Natural killer cell treated with Interleukin-12 subunit alpha and Interleukin-12 subunit beta and Interleukin-15 and Interleukin-18, amount 100 ng/mL, for 72 hours (primary cell): ENCODE measurements around the gene KCTD2. TPM values are rescaled to one million over a fixed set of nuclear protein-coding genes. Genes with fewer than 3 reads are reported as not detected.
"Not testable (repeated sequence)": the region's sequence is repeated elsewhere in the genome, so short reads cannot be mapped to it uniquely, and the experiment has no call there.

Experiments
- ATAC-seq, 2 donors: fragments of 150-1000 bp; cut with Tn5 transposase in 1 of 2; sonication (Bioruptor Pico), chemical (Tn5 transposase) in 1 of 2; 2 replicates each; pipeline ENCODE4 v1.10.0; 2021
- DNase-seq: peaks from one replicate; pipeline ENCODE4 v3.0.0; 2022; ENCODE audit warnings: low spot score
- H3K27ac Mint-ChIP-seq, 2 donors: 1 replicate in 1 of 2; 2 replicates in 1 of 2; pipeline ENCODE4 v1.8.0; 2022; ENCODE audit warnings: mixed read lengths in 2 of 2, mild to moderate bottlenecking in 1 of 2, moderate library complexity in 1 of 2
- H3K27me3 Mint-ChIP-seq, 2 donors: 1 replicate in 1 of 2; 2 replicates in 1 of 2; pipeline ENCODE4 v1.8.0; 2022; ENCODE audit warnings: mixed read lengths in 2 of 2
- H3K36me3 Mint-ChIP-seq: one replicate; pipeline ENCODE4 v1.8.0; 2022; ENCODE audit warnings: mixed read lengths
- H3K4me1 Mint-ChIP-seq, 2 donors: 1 replicate in 1 of 2; 2 replicates in 1 of 2; pipeline ENCODE4 v1.8.0; 2022; ENCODE audit warnings: low read depth in 2 of 2, mixed read lengths in 2 of 2, mild to moderate bottlenecking in 1 of 2
- H3K4me3 Mint-ChIP-seq: one replicate; pipeline ENCODE4 v1.8.0; 2022; ENCODE audit warnings: mixed read lengths
- H3K9me3 Mint-ChIP-seq: 2 replicates; pipeline ENCODE4 v1.8.0; 2022; ENCODE audit warnings: mixed read lengths
- total RNA-seq, 2 donors: library from RNA; stranded (reverse); gene quantifications; one replicate each; pipeline ENCODE4 v1.2.3, GENCODE V29; 2022

Gene KCTD2
- total RNA-seq, 2 donors from 2014 or later = 20.0 to 20.1 TPM

DNA sequence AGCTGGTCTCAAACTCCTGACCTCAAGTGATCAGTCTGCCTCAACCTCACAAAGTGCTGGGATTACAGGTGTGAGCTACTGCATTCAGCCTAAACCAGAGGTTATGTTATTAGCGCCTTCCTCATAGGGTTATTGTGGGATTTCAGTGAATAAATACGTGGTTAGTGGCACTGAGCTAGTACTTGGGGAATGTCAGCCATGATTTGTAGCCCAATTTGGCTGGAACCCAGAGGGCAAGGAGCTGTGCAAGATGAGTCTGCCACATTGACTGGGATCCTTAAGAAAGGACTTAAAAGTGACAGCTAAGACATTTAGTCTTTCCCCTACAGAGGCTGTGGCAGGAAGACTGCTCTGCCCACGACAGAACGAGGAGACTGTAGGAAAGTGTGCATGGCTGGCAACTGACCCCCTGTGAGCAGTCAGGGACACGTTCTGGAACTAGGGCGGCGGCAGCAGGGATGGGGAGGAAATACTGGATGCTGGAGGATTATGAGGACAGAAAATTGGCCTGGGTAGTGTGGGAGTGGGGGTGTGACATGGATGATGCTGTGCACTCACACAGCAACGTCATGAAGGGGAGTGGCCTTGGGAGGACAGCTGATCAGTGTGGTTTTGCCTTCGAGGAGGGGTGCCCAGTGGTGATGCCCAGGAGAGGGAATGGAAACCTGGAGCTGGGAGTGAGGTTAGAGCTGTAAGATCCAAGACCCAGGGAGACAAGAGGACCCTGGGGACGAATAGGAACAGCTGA is 14.9 kb upstream of the KCTD2 start:
- Mint-ChIP-seq H3K27me3 (peaks cover 0 to 5% of the 10 kb centered on the region in 2 donors), H3K27ac (no peak overlapping the region), H3K4me1 (peaks cover 32 to 33% of the 10 kb centered on the region in 2 donors), H3K36me3 (peaks cover 4% of the 10 kb centered on the region), H3K4me3 (peak overlapping the region; percentile 72), H3K9me3 (no peaks in the 10 kb centered on the region)
- DNase-seq (no peak), ATAC-seq (peak in 1 of 2 donors; percentile 25)

DNA sequence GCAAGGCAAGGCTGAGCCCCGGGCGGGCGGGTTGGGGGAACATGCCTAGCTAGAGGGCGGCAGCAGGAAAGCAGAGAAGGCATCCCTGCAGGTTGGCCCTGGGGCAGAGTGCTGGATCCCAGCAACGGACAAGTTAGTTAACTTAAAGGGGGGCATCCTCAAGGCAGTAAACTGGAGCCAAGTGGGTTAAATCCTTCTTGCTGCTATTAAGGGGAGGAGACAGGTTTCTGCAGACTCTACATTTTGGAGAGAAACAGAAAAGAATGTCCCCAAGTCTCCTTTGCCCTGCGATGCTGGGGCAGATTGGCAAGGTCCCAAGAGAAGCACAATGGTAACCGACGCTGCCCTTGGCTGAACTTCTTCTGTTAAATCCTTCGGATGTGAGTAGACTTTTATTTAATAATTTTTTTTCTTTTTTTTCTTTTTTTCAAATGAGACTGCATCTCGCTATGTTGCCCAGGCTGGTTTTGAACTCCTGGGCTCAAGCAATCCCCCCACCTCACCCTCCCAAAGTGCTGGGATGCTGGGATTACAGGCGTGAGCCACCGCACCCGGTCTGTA is 14.2 kb upstream of the KCTD2 start:
- Mint-ChIP-seq H3K4me1 (peaks cover 32 to 33% of the 10 kb centered on the region in 2 donors), H3K27me3 (peaks cover 0 to 5% of the 10 kb centered on the region in 2 donors), H3K36me3 (peaks cover 4% of the 10 kb centered on the region), H3K27ac (no peak overlapping the region), H3K4me3 (peak overlapping the region; percentile 72), H3K9me3 (no peaks in the 10 kb centered on the region)
- no peak for ATAC-seq
- DNase-seq = no peak

DNA sequence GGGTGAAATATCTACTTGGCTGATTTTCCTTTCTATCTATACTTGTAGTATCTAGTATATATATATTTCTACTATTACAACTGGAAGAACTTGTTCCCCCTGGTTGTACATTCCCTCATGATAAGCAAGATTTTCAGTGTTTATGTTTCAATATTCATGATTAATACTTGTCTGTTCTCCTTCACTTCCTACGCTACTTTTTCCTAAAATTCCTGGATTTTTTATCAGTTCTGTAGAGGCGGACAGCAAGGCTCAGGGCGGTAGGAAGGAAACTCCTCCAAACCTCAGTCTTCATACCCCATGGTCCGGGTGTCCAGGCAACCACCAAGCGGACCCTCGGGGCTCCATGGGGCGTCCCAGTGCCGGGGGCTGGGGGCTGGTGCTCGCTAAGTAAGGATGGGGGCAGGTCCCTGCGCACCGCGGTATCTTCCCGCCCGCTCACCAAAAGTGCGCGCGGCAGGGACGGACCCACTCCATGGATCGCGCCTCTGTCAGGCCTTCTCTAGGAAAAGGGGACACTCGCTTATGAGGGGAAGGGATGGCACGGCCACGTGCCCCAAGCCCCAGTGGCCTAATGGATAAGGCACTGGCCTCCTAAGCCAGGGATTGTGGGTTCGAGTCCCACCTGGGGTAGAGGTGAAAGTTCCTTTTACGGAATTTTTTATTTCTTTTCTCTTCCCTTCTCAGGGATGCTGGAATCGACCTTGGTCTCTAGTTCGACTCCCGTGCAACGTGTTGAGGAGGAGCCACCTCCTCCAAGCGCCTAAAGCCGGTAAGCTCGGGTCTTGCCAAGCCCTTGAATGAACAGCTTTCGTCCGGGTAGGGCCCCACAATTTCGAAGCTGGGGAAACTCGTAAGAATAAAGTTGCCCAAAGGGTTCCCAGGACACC is 13.4 kb upstream of the KCTD2 start:
- peaks cover 32 to 33% of the 10 kb centered on the region in 2 donors for H3K4me1 Mint-ChIP-seq
- no peaks in the 10 kb centered on the region for H3K9me3 Mint-ChIP-seq
- peaks cover 0 to 5% of the 10 kb centered on the region in 2 donors for H3K27me3 Mint-ChIP-seq
- ATAC-seq (peak; percentile 63 to 75), DNase-seq (peak; percentile 84)
- H3K4me3 Mint-ChIP-seq = peak overlapping the region; percentile 97
- peak overlapping the region; percentile 97 for H3K27ac Mint-ChIP-seq
- peaks cover 7% of the 10 kb centered on the region for H3K36me3 Mint-ChIP-seq

DNA sequence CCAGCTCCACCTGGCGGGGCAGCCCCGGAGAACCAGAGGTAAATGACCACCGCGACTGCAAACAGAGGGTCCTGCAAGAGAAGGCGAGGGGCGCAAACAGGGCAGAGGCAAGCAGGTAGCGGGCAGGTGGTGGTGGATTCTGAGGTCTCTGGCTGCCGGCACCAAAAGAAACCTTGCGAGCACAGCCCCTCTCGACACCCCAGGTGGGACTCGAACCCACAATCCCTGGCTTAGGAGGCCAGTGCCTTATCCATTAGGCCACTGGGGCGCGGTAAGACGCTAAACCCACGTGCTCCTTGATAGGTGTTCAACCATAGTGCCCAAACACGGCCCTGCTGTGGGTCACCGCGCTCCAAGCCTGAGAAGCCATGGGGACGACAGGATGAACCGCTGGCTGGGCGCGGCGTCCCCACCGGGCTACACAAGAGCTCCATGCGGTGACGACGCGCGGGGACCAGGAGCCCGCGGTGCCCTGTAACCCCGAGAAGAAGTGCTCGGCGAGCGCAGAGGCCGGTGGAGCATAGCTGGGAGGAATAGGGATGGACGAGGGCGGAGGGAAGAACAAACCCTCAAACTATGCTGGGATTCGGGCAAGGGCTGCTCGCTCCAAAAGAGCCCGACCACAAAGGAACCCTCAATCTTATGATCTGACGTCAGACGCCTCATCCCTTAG is 12.7 kb upstream of the KCTD2 start:
- peak; percentile 81 to 84 for ATAC-seq
- peaks cover 0 to 5% of the 10 kb centered on the region in 2 donors for H3K27me3 Mint-ChIP-seq
- peak; percentile 87 for DNase-seq
- peak overlapping the region; percentile 97 for H3K4me3 Mint-ChIP-seq
- peaks cover 11% of the 10 kb centered on the region for H3K36me3 Mint-ChIP-seq
- peaks cover 32 to 33% of the 10 kb centered on the region in 2 donors for H3K4me1 Mint-ChIP-seq
- peak overlapping the region; percentile 97 for H3K27ac Mint-ChIP-seq
- no peaks in the 10 kb centered on the region for H3K9me3 Mint-ChIP-seq

DNA sequence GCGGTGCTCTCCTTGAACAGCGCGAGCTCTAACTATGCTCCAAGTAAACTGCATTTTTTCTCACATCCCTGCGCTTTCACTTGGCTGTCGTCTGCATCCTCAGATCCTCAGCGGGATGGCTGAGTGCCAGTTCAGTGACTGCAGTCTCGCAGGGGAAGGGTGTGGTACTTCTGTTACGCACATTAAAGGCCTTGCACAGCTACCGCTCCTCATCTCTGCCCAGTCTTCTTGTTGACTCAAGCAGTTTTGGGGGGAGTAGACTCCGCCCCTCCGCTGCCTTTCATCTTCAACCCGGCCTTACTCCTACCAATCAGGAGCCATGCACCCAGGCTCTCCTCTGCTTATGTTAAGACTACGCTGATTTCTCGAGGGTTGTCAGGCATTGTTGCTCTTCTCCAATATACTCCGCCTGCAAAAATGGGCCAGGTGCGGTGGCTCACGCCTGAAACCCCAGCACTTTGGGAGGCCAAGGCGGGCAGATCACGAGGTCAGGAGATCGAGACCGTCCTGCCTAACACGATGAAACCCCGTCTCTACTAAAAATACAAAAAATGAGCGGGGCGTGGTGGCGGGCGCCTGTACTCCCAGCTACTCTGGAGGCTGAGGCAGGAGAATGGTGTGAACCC is 10.3 kb upstream of the KCTD2 start:
- no peaks in the 10 kb centered on the region for H3K9me3 Mint-ChIP-seq
- DNase-seq (no peak), ATAC-seq (no peak)
- peaks cover 24% of the 10 kb centered on the region for H3K36me3 Mint-ChIP-seq
- H3K27me3 Mint-ChIP-seq = peaks cover 0 to 5% of the 10 kb centered on the region in 2 donors
- H3K4me3 Mint-ChIP-seq = peak overlapping the region; percentile 30
- H3K4me1 Mint-ChIP-seq = peaks cover 32 to 37% of the 10 kb centered on the region in 2 donors
- H3K27ac Mint-ChIP-seq = peak overlapping the region; percentile 31 to 44

DNA sequence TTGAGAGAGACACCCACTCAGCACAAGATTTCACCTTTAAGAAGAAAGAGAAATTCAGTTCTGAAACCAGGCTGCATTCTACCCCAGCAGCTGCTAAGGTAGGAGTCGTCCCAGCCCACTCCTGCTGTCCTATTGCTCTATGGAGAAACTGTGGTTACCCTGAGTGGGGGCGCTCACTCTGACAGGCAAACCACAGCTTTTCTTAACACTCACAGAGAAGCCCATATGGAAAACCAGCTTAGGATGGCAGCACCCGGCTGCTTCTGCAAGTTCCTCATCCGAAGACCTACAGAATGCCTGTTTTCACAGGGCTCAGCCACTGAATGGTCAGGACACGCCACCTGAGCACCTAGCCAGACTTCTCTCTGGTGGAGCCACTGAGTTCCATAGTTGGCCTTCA is 7.8 kb upstream of the KCTD2 start:
- no peak overlapping the region for H3K27ac Mint-ChIP-seq
- H3K27me3 Mint-ChIP-seq = no peaks in the 10 kb centered on the region
- peaks cover 12 to 21% of the 10 kb centered on the region in 2 donors for H3K4me1 Mint-ChIP-seq
- no peak overlapping the region for H3K4me3 Mint-ChIP-seq
- ATAC-seq (no peak), DNase-seq (no peak)
- peaks cover 24% of the 10 kb centered on the region for H3K36me3 Mint-ChIP-seq
- no peaks in the 10 kb centered on the region for H3K9me3 Mint-ChIP-seq

DNA sequence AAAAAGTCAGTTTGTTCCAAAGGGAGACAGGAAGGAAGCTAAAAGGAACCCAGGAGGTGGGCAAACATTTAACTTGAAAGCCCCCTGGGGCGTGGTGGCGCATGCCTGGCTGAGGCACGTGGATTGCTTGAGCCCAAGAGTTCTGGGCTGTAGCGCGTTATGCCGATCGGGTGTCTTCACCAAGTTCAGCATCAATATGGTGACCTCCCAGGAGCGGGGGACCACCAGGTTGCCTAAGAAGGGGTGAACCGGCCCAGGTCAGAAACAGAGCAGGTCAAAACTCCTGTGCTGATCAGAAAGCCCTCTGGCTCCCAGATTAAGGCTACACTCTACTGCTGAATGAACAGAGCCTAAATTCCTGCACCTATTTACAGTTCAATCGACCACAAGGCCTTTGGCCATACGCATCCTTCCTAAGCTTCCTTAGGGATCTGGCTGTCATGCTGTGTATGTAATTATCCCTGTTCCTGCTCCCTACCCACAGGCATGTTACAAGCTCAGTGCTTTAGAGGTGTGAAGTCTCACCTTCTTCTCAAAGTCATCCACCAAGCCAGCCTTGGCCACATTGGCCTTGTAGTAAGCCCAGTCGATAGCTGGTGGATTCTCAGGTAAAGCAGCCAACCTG is 5.3 kb upstream of the KCTD2 start:
- no peak for DNase-seq
- H3K27ac Mint-ChIP-seq = no peak overlapping the region
- H3K4me3 Mint-ChIP-seq = no peak overlapping the region
- H3K27me3 Mint-ChIP-seq = no peaks in the 10 kb centered on the region
- H3K9me3 Mint-ChIP-seq = no peaks in the 10 kb centered on the region
- H3K36me3 Mint-ChIP-seq = peaks cover 24% of the 10 kb centered on the region
- ATAC-seq = no peak
- peaks cover 20 to 23% of the 10 kb centered on the region in 2 donors for H3K4me1 Mint-ChIP-seq

DNA sequence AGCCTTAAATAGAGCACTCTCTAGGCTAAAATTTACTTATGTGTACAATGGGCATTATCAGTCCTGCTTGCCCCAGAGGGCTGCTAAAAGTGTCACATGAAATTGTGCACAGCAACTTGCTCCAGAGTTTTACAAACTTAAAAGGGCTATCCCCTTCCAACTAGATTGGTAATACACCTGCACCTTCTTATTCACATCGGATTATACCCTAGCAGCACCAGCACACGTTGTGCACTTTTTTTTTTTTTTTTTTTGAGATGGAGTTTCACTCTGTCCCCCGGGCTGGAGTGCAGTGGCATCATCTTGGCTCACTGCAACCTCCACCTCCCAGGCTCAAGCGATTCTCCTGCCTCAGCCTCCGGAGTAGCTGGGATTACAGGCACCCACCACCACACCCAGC is 3.2 kb upstream of the KCTD2 start:
- not testable (repeated sequence) for H3K27me3 Mint-ChIP-seq, ATAC-seq, H3K27ac Mint-ChIP-seq, DNase-seq, H3K4me3 Mint-ChIP-seq, H3K9me3 Mint-ChIP-seq
- H3K4me1 Mint-ChIP-seq = peaks cover 33 to 34% of the 10 kb centered on the region in 2 donors
- H3K36me3 Mint-ChIP-seq = peaks cover 19% of the 10 kb centered on the region

DNA sequence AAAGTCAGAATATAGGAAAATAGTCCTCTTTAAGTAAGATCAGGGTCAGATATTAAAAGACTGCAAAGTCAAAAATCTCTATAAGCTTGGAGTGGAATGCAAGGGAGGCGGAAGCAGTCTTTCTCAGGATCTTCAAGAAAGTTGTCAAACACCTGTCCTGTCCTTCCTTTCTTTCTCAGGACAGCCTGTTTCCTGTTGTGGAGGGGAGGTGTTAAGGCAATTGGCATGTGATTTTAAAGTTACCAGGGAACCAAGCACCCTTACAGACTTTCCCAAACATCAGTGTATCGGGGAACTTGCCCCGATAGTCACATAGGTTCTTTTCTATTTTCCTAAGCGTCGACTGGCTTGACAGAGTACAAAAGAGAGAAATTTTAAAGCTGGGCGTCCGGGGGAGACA is 2.3 kb upstream of the KCTD2 start:
- no peak for ATAC-seq
- Mint-ChIP-seq H3K27me3 (no peaks in the 10 kb centered on the region), H3K9me3 (no peaks in the 10 kb centered on the region), H3K4me1 (peaks cover 33 to 39% of the 10 kb centered on the region in 2 donors), H3K4me3 (peak overlapping the region; percentile 59), H3K27ac (peak overlapping the region; percentile 48 to 70), H3K36me3 (peaks cover 15% of the 10 kb centered on the region)
- no peak for DNase-seq

DNA sequence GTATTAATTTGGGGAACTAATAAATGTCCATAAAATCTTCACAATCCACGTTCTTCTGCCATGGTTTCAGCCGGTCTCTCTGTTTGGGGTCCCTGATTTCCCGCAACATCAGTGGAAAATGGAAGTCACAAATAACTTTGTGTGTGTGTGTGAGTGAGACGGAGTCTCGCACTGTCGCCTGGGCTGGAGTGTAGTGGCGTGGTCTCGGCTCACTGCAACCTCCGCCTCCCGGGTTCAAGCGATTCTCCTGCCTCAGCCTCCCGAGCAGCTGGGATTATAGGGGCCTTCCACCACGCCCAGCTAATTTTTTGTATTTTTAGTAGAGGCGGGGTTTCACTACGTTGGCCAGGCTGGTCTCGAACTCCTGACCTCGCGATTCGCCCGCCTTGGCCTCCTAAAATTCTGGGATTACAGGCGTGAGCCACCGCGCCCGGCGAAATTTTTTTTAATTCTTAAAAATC is 1.0 kb upstream of the KCTD2 start:
- peak overlapping the region; percentile 96 to 98 for H3K27ac Mint-ChIP-seq
- H3K9me3 Mint-ChIP-seq, ATAC-seq, DNase-seq, H3K27me3 Mint-ChIP-seq, H3K36me3 Mint-ChIP-seq: not testable (repeated sequence)
- H3K4me1 Mint-ChIP-seq = peaks cover 30 to 39% of the 10 kb centered on the region in 2 donors
- peak overlapping the region; percentile 98 for H3K4me3 Mint-ChIP-seq

DNA sequence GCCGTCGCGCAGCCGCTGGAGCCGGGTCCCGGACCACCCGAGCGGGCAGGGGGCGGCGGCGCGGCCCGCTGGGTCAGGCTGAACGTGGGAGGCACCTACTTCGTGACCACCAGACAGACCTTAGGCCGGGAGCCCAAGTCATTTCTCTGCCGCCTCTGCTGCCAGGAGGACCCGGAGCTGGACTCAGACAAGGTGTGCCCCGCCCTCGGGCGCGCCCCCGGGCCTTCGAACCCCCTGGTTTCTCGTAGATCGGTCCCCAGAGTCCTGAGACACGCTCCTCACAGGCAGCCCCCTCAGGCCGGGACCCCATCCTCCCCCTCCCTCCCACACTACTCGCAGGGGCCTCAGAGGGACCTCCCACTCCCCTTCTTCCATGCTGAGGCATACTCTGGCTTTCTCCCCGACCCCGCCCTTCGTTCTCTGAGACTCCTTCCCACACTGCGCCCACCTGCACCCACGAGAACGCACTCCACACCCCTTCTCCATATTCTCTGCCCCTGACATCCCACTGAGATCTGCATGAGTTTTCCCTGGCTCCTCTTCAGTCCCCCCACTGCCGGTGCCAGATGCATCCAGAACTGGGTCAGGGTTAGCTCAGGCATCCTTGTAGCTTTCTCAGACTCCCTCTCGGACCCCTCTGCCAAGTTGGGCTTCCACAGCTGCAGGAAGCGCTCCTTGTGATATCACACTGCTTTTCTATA is 523 bp downstream of the KCTD2 start:
- Mint-ChIP-seq H3K4me1 (peaks cover 30 to 39% of the 10 kb centered on the region in 2 donors), H3K27ac (peak overlapping the region; percentile 81 to 93), H3K27me3 (no peaks in the 10 kb centered on the region), H3K4me3 (peak overlapping the region; percentile 98), H3K9me3 (no peaks in the 10 kb centered on the region), H3K36me3 (peaks cover 7% of the 10 kb centered on the region)
- peak; percentile 68 for DNase-seq
- peak in 1 of 2 donors; percentile 1 for ATAC-seq

DNA sequence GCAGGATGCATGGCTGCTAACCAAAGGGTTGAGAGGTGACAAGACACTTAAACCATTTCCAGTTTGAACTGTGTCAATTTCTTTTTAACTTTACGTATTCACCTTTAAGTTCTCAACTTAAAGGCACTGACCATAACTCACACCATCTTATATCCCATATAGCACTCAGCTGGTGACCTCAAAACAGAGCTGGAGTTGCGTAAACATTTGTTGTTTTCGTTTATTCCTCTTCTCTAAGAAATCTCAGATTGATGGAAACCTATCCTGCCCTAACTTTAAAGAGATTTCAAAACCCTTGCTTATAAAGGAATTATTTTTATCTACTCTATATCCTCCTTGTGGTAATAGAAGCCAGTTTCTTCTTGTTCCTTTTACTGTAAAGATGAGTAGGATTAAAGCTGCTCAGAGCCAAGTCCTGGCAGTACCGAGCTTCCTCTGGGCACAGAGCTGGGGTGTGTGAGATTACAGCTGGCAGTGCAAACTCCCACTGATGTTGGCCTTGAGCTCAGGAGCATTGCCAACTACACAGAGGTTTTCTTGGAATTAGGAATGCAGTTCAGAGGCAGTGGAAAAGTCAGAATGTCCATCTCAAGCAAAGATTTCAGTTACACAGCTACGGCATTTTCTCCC is 1.3 kb downstream of the KCTD2 start:
- no peaks in the 10 kb centered on the region for H3K27me3 Mint-ChIP-seq
- H3K4me3 Mint-ChIP-seq = peak overlapping the region; percentile 98
- DNase-seq (no peak), ATAC-seq (no peak)
- H3K36me3 Mint-ChIP-seq = peaks cover 12% of the 10 kb centered on the region
- no peaks in the 10 kb centered on the region for H3K9me3 Mint-ChIP-seq
- H3K4me1 Mint-ChIP-seq = peaks cover 30 to 39% of the 10 kb centered on the region in 2 donors
- H3K27ac Mint-ChIP-seq = peak overlapping the region; percentile 81 to 93
